KBM-7 (cell line): ENCODE measurements around the gene ZC3H4.
A peak's percentile ranks its signal among the peaks of the same experiment; 100 is the strongest.

ENCODE experiments used
- DNase-seq: peaks from one replicate; pipeline ENCODE4 v3.0.0-alpha.2; 2015
- in situ Hi-C: fragments of 300-500 bp; cut with MboI; formaldehyde crosslinking; loops from 2 replicates; pipeline ENCODE4 v1.14.3; 2020; ENCODE audit warnings: low sequenced_read_pairs, low pct_unique_long_range_greater_than_20kb, mixed read lengths

The ZC3H4 gene

GRCh38 chr19:47035127-47036096 is 78.2 kb downstream of the ZC3H4 start:
- DNase-seq: peak; percentile 98
- in situ Hi-C loops: no loop called here

- no peak for DNase-seq
- in situ Hi-C loops: no loop called here
Observed at GRCh38 chr19:47032171-47032811, 81.3 kb downstream of the ZC3H4 start.

- in situ Hi-C loops: no loop called here
- DNase-seq: no peak
Observed at GRCh38 chr19:47028195-47028601, 85.4 kb downstream of the ZC3H4 start.

- in situ Hi-C loops: no loop called here
- DNase-seq: no peak
Observed at GRCh38 chr19:47027586-47028088, 85.9 kb downstream of the ZC3H4 start.

GRCh38 chr19:47026889-47027288 is 86.7 kb downstream of the ZC3H4 start:
- in situ Hi-C loops: no loop called here
- no peak for DNase-seq

- DNase-seq: no peak
- in situ Hi-C loops: no loop called here
Observed at GRCh38 chr19:47026156-47026555, 87.4 kb downstream of the ZC3H4 start.

GRCh38 chr19:47024502-47024901 is 89.1 kb downstream of the ZC3H4 start:
- no peak for DNase-seq
- in situ Hi-C loops: no loop called here

GRCh38 chr19:47023448-47023794 is 90.2 kb downstream of the ZC3H4 start:
- DNase-seq: no peak

GRCh38 chr19:47022541-47023447 is 90.8 kb downstream of the ZC3H4 start:
- in situ Hi-C loops: no loop called here
- DNase-seq: no peak

More at GRCh38 chr19:47023448-47023794, 90.2 kb downstream of the ZC3H4 start:
- in situ Hi-C loops: no loop called here

- in situ Hi-C loops: no loop called here
- no peak for DNase-seq
Observed at GRCh38 chr19:47022140-47022536, 91.4 kb downstream of the ZC3H4 start.

GRCh38 chr19:47021536-47022139 is 91.9 kb downstream of the ZC3H4 start:
- no peak for DNase-seq
- in situ Hi-C loops: no loop called here

- in situ Hi-C loops: no loop called here
- no peak for DNase-seq
Observed at GRCh38 chr19:47020992-47021496, 92.5 kb downstream of the ZC3H4 start.

GRCh38 chr19:47020132-47020805 is 93.3 kb downstream of the ZC3H4 start:
- peak; percentile 17 for DNase-seq
- in situ Hi-C loops: no loop called here

GRCh38 chr19:47019431-47020041 is 94.0 kb downstream of the ZC3H4 start, which contains the start of gene NPAS1:
Gene NPAS1, plus strand, starts transcription at chr19:47019837. Its CDS starts 1,211 bp downstream, at chr19:47021048.
- in situ Hi-C loops: no loop called here
- DNase-seq: peak; percentile 48

GRCh38 chr19:47018923-47019322 is 94.7 kb downstream of the ZC3H4 start:
- in situ Hi-C loops: no loop called here
- DNase-seq: no peak
